Transverse colon (tissue), 4 donors: Measurements from ENCODE around the gene CXorf38. TPM values are rescaled to one million over a fixed set of nuclear protein-coding genes. Genes with fewer than 3 reads are reported as not detected.

Source experiments
- DNase-seq: peaks from one replicate; pipeline ENCODE4 v3.0.0-alpha.2; 2019
- H3K27ac ChIP-seq, 4 donors: fragments of 200-600 bp; sonication (generic); 2 replicates each; pipeline ENCODE4 v1.5.1; 2016 to 2018; ENCODE audit warnings: inconsistent platforms in 4 of 4
- H3K27me3 ChIP-seq: fragments of 200-600 bp; sonication (generic); 2 replicates; pipeline ENCODE4 v1.5.1; 2017; ENCODE audit warnings: inconsistent platforms
- H3K36me3 ChIP-seq, 4 donors: fragments of 200-600 bp; sonication (generic); 2 replicates each; pipeline ENCODE4 v1.5.1; 2017 to 2019; ENCODE audit warnings: inconsistent platforms in 4 of 4
- H3K4me1 ChIP-seq, 4 donors: fragments of 200-600 bp; sonication (generic); 2 replicates each; pipeline ENCODE4 v1.5.1; 2017 to 2020; ENCODE audit warnings: inconsistent platforms in 4 of 4
- H3K4me3 ChIP-seq, 4 donors: fragments of 200-600 bp; sonication (generic); 1 replicate in 1 of 4; 2 replicates in 3 of 4; pipeline versions ENCODE4 v1.5.1 to v1.6.1; 2017 to 2019; ENCODE audit warnings: inconsistent platforms in 4 of 4
- H3K9me3 ChIP-seq, 2 donors: fragments of 200-600 bp; sonication (generic); 2 replicates each; pipeline ENCODE4 v1.5.1; 2017 to 2019; ENCODE audit warnings: inconsistent platforms in 2 of 2
- EP300 ChIP-seq: sonication (generic); formaldehyde crosslinking; IDR thresholded peaks from one replicate; pipeline ENCODE4 v1.6.1; 2017; ENCODE audit warnings: antibody characterized with exemption, low read depth
- POLR2A ChIP-seq: fragments of 450-650 bp; IDR thresholded peaks from one replicate; pipeline ENCODE4 v1.6.1; 2016; ENCODE audit warnings: antibody characterized with exemption, mild to moderate bottlenecking, moderate library complexity
- POLR2AphosphoS5 ChIP-seq, 3 donors: sonication (generic); formaldehyde crosslinking; IDR thresholded peaks; one replicate each; pipeline ENCODE4 v1.6.1; 2016; ENCODE audit warnings: antibody characterized with exemption in 3 of 3
- WGBS, 2 donors: methylation state at CpG; one replicate each; pipeline ENCODE4 v1.1.5; 2018; ENCODE audit warnings: low coverage in 1 of 2; 5-methylcytosine and 5-hydroxymethylcytosine counted together
- in situ Hi-C, 4 donors: fragments of 200-750 bp; cut with MboI; loops; one replicate each; pipeline versions ENCODE4 v1.15.0 to v1.15.1; 2017; ENCODE audit warnings: low sequenced_read_pairs in 3 of 4, low pct_ligation_motif_present in 1 of 4, low pct_unique_long_range_greater_than_20kb in 1 of 4
- intact Hi-C: fragments of 100-400 bp; cut with DNase I; formaldehyde crosslinking; loops from one replicate; pipeline ENCODE4 v1.15.1; 2023; ENCODE audit warnings: low total_unique reads
- total RNA-seq, 4 donors: library from RNA; depleted of rRNA; stranded (reverse); fragments of >200 nt; gene quantifications; one replicate each; pipeline ENCODE4 v1.1.0, GENCODE V29; 2016
- TF ChIP-seq, protein P1 (sequence below), 5 experiments: fragments of 200-600 bp in 3 of 5; fragments of 450-650 bp in 2 of 5; sonication (generic) in 3 of 5; IDR thresholded peaks; 1 replicate in 2 of 5; 2 replicates in 3 of 5; pipeline ENCODE4 v1.5.1; 2016 to 2017; ENCODE audit warnings: antibody characterized with exemption in 5 of 5, inconsistent platforms in 3 of 5, mild to moderate bottlenecking in 2 of 5, moderate library complexity in 1 of 5

CXorf38 gene
- total RNA-seq, 4 donors from 2014 or later = 5.4 to 18.6 (median 12.1) TPM

DNA sequence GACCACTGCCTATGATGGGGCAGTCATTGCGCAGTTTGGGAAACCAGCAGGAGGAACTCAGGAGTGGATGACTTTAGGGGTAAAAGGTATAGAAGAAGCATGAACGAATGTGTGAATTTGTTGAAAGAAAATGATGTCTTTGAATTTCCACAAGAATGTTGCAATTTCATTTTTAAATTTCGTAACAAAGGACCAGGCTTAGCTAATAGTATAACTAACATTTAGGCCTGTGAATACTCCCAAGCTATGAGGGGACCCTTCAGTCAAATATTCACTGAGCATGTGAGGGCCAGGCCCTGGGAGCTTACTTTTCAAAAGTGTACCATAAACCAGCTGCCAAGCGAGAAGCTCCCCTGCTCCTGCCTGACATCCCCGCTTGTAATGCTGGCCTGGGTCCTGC, 18.9 kb downstream of the CXorf38 start:
- no peak overlapping the region for H3K4me3 ChIP-seq
- WGBS, 2 donors = 93 to 95% methylated on average over 4 to 5 of the region's 5 CpGs
- intact Hi-C loops (no loop called here), in situ Hi-C loops (no loop called here)
- no peaks in the 10 kb centered on the region for H3K27me3 ChIP-seq
- H3K36me3 ChIP-seq = no peaks in the 10 kb centered on the region
- H3K9me3 ChIP-seq = no peaks in the 10 kb centered on the region
- H3K27ac ChIP-seq = no peak overlapping the region
- H3K4me1 ChIP-seq = no peaks in the 10 kb centered on the region
- TF ChIP-seq EP300 (no peak), POLR2AphosphoS5 (IDR thresholded peaks at IDR 0.05) (no peak)
- DNase-seq = no peak

DNA sequence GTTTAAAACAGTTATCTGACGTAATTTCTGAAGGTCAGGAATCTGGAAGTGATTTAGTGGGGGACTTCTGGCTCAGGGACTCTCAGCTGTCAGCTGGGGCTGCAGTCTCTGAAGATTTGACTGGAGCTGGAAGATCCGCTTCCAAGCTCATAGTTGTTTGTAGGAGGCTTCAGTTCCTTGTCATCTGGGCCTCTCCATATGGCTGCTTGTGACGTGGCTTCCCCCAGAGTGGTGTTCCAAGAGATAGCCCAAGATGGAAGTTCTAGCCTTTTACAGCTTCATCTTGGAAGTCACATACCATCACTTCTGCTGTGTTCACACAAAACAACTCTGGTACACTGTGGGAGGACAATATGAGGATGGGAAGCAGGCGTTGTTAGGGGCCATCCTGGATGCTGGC, 22.1 kb downstream of the CXorf38 start:
- no peaks in the 10 kb centered on the region for H3K27me3 ChIP-seq
- DNase-seq = no peak
- in situ Hi-C loops (no loop called here), intact Hi-C loops (no loop called here)
- 84 to 100% methylated on average over 1 to 4 of the region's 4 CpGs for WGBS, 2 donors
- no peak overlapping the region for H3K27ac ChIP-seq
- TF ChIP-seq, protein P1, sequence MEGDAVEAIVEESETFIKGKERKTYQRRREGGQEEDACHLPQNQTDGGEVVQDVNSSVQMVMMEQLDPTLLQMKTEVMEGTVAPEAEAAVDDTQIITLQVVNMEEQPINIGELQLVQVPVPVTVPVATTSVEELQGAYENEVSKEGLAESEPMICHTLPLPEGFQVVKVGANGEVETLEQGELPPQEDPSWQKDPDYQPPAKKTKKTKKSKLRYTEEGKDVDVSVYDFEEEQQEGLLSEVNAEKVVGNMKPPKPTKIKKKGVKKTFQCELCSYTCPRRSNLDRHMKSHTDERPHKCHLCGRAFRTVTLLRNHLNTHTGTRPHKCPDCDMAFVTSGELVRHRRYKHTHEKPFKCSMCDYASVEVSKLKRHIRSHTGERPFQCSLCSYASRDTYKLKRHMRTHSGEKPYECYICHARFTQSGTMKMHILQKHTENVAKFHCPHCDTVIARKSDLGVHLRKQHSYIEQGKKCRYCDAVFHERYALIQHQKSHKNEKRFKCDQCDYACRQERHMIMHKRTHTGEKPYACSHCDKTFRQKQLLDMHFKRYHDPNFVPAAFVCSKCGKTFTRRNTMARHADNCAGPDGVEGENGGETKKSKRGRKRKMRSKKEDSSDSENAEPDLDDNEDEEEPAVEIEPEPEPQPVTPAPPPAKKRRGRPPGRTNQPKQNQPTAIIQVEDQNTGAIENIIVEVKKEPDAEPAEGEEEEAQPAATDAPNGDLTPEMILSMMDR (IDR thresholded peaks at IDR 0.05) = no peak
- TF ChIP-seq POLR2A = no peak
- no peak for TF ChIP-seq POLR2AphosphoS5 (IDR thresholded peaks at IDR 0.05)
- no peak for TF ChIP-seq EP300
- no peak overlapping the region for H3K4me3 ChIP-seq
- no peaks in the 10 kb centered on the region for H3K36me3 ChIP-seq
- H3K4me1 ChIP-seq = no peaks in the 10 kb centered on the region
- H3K9me3 ChIP-seq = no peaks in the 10 kb centered on the region

DNA sequence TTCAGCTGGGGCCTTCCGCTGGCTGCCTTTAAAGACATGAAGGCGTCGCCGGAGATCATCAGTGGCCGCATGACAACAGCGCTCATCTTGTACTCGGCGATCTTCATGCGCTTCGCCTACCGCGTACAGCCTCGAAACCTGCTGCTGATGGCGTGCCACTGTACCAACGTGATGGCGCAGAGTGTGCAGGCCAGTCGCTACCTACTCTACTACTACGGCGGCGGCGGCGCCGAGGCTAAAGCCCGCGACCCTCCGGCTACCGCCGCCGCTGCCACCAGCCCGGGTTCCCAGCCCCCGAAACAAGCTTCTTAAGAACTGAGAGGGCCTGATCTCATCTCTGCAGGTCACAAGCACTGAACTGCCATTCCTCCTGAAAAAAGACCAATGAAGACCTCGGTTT, 23.7 kb downstream of the CXorf38 start:
- 89 to 100% methylated on average over 1 to 32 of the region's 32 CpGs for WGBS, 2 donors
- Histone ChIP-seq H3K27ac (no peak overlapping the region), H3K27me3 (no peaks in the 10 kb centered on the region), H3K4me3 (no peak overlapping the region), H3K4me1 (no peaks in the 10 kb centered on the region), H3K9me3 (no peaks in the 10 kb centered on the region), H3K36me3 (no peaks in the 10 kb centered on the region)
- TF ChIP-seq, protein P1 (IDR thresholded peaks at IDR 0.05) = no peak
- TF ChIP-seq POLR2AphosphoS5 (IDR thresholded peaks at IDR 0.05) = no peak
- no peak for TF ChIP-seq EP300
- no peak for TF ChIP-seq POLR2A
- intact Hi-C loops = no loop called here
- in situ Hi-C loops = no loop called here
- no peak for DNase-seq

DNA sequence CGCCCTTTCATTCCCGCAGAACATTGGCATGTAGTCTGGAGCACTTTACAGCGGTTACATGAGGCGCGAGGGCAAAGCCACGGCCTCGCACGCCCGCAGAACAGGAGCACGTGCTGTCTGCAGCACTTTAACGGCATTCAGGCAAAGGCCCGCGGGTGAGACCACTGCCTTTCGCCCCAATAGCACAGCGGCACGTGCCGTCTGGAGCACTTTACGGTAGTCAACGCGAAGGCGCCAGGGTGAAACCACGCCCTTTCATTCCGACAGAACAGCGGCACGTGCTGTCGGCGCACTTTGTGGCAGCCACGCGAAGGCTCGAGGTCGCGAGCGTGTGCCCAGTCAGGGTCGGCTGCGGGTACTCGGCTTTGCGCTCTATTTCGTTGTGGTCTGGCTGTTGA, 24.2 kb downstream of the CXorf38 start, which contains the start of gene MPC1L:
MPC1L (plus strand) TSS at position 290 of the 398 bp plus-strand sequence. CDS start 138 bp downstream, outside the sequence.
- Histone ChIP-seq H3K9me3 (no peaks in the 10 kb centered on the region), H3K27me3 (no peaks in the 10 kb centered on the region), H3K4me3 (no peak within 1 kb of the TSS), H3K4me1 (no peaks in the 10 kb centered on the region), H3K36me3 (no peaks in the 10 kb centered on the region), H3K27ac (peak within 1 kb of the TSS in 1 of 4 donors; percentile 3)
- intact Hi-C loops (no loop called here), in situ Hi-C loops (no loop called here)
- TF ChIP-seq POLR2A (no peak), POLR2AphosphoS5 (IDR thresholded peaks at IDR 0.05) (no peak), EP300 (no peak)
- TF ChIP-seq, protein P1 (IDR thresholded peaks at IDR 0.05) = no peak
- WGBS, 2 donors = 95% methylated on average over 38 of the region's 38 CpGs; no CpG with 5 or more reads in 1 of the 2 donors
- no peak for DNase-seq
